WI38 (cell line): Measurements from ENCODE around the gene FCER1G.

Experiments
- H3K4me3 ChIP-seq: 2 replicates; pipeline ENCODE4 v1.5.1; 2011; ENCODE audit warnings: low read depth, mild to moderate bottlenecking, control low read depth, low read length
- CTCF ChIP-seq: IDR thresholded peaks from 2 replicates; pipeline ENCODE4 v1.5.1; 2012; ENCODE audit warnings: low read depth, mild to moderate bottlenecking, control low read depth, low read length

FCER1G gene

GRCh38 chr1:161187311-161187710 is 27.8 kb upstream of the FCER1G start:
- TF ChIP-seq CTCF, result no peak
- H3K4me3 ChIP-seq, result no peak overlapping the region

- TF ChIP-seq CTCF, result no peak
- H3K4me3 ChIP-seq, result no peak overlapping the region
These were observed 26.7 kb upstream of the FCER1G start for GRCh38 chr1:161188381-161188780.

- TF ChIP-seq CTCF, result no peak
- no peak overlapping the region for H3K4me3 ChIP-seq
These were observed 26.1 kb upstream of the FCER1G start for GRCh38 chr1:161189036-161189435.

- no peak for TF ChIP-seq CTCF
- no peak overlapping the region for H3K4me3 ChIP-seq
These were observed 24.1 kb upstream of the FCER1G start for GRCh38 chr1:161190962-161191521.

- no peak for TF ChIP-seq CTCF
These were observed 23.1 kb upstream of the FCER1G start for GRCh38 chr1:161191971-161192370.

GRCh38 chr1:161192476-161193465 is 22.3 kb upstream of the FCER1G start:
- no peak overlapping the region for H3K4me3 ChIP-seq
- TF ChIP-seq CTCF, result peak; percentile 85

More at GRCh38 chr1:161191971-161192370, 23.1 kb upstream of the FCER1G start:
- H3K4me3 ChIP-seq, result no peak overlapping the region
